Spinal cord (tissue), 10 donors: ENCODE results near the gene CYRIA. TPM values are rescaled to one million over a fixed set of nuclear protein-coding genes. Genes with fewer than 3 reads are reported as not detected.

Source experiments
- DNase-seq, 6 donors: peaks; one replicate each; pipeline versions ENCODE4 v3.0.0 to v3.0.0-alpha.2; 2013 to 2015; ENCODE audit warnings: low spot score in 6 of 6, low read depth in 4 of 6
- H3K27ac ChIP-seq: one replicate; pipeline ENCODE4 v1.5.1; 2013; ENCODE audit warnings: low read depth, low read length, control low read depth
- H3K27me3 ChIP-seq: one replicate; pipeline ENCODE4 v1.6.1; 2013; ENCODE audit warnings: low read length; ENCODE audit not compliant: control insufficient read depth, insufficient read depth
- H3K36me3 ChIP-seq: one replicate; pipeline ENCODE4 v1.6.1; 2013; ENCODE audit warnings: low read length; ENCODE audit not compliant: control insufficient read depth, insufficient read depth
- H3K4me1 ChIP-seq: one replicate; pipeline ENCODE4 v1.6.1; 2013; ENCODE audit warnings: low read length; ENCODE audit not compliant: control insufficient read depth, insufficient read depth
- H3K4me3 ChIP-seq: one replicate; pipeline ENCODE4 v1.5.1; 2013; ENCODE audit warnings: low read depth, low read length, control low read depth
- H3K9me3 ChIP-seq: one replicate; pipeline ENCODE4 v1.6.1; 2013; ENCODE audit warnings: low read length; ENCODE audit not compliant: control insufficient read depth, insufficient read depth
- WGBS: methylation state at CpG from one replicate; pipeline ENCODE4 v1.1.5; 2013; ENCODE audit warnings: missing lambda C conversion rate; ENCODE audit not compliant: insufficient coverage; 5-methylcytosine and 5-hydroxymethylcytosine counted together
- polyA plus RNA-seq, 2 donors: library from polyadenylated mRNA; unstranded; fragments of 120-200 nt; gene quantifications; one replicate each; pipeline ENCODE4 v1.2.1, GENCODE V29; 2013; ENCODE audit not compliant: insufficient read length in 2 of 2
- total RNA-seq, 2 donors: library from RNA; depleted of rRNA in 1 of 2; stranded (reverse); fragments of 120-200 nt in 1 of 2; fragments of >200 nt in 1 of 2; gene quantifications; one replicate each; pipeline versions ENCODE4 v1.2.3 to v1.2.4, GENCODE V29; 2013 to 2014
- donor health status: healthy.

CYRIA gene
- total and polyA plus RNA-seq, 4 donors: 18.0 to 44.8 (median 40.0) TPM

DNA sequence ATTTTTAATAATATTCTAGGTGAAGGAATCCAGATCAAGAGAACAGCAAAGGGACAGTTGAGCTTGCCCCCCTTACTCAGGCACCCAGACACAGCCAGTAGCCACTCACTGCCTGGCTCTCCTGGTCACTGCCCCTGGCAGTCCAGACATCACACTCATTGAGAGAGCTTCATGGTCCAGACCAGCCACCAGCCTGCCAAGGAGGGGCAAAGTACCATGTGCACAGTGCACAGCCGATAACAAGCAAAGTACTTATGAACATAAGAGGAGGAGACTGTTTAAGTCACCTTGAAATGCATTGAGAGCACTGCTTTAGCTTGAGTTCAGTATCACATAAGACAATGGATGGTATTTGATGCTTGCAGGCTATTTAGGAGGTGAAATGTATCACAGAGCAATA, 21.6 kb upstream of the CYRIA start:
- no peaks in the 10 kb centered on the region for H3K27me3 ChIP-seq
- H3K4me1 ChIP-seq: no peaks in the 10 kb centered on the region
- no CpG with 5 or more reads among the region's 1 CpG for WGBS
- no peak overlapping the region for H3K27ac ChIP-seq
- H3K4me3 ChIP-seq: no peak overlapping the region
- no peaks in the 10 kb centered on the region for H3K9me3 ChIP-seq
- DNase-seq: no peak
- H3K36me3 ChIP-seq: no peaks in the 10 kb centered on the region

- 100% methylated on average over 1 of the region's 2 CpGs for WGBS
- no peaks in the 10 kb centered on the region for H3K36me3 ChIP-seq
Observed at GRCh38 chr2:16686641-16687040, 21.0 kb upstream of the CYRIA start.

DNA sequence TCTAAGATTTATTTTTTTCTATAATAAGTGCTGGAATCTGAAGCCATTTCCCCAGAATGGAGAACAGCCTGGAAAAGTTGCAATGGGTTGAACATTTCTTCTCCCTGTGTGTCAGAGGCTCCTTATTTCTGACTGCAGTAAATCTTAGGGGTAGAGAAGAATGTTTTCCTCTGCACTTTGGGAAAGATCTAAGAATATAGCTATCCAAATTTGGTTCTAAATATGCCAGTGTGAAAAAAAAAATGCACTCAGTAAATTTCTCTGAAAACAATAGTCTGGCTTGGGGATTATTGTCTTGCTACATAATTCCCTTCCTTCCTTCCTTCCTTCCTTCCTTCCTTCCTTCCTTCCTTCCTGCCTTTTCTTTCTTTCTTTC, 19.7 kb upstream of the CYRIA start:
- Histone ChIP-seq H3K9me3 (no peaks in the 10 kb centered on the region), H3K4me1 (no peaks in the 10 kb centered on the region), H3K36me3 (no peaks in the 10 kb centered on the region), H3K27ac (no peak overlapping the region), H3K4me3 (no peak overlapping the region), H3K27me3 (no peaks in the 10 kb centered on the region)
- DNase-seq: no peak

More at GRCh38 chr2:16686641-16687040, 21.0 kb upstream of the CYRIA start:
- no peaks in the 10 kb centered on the region for H3K9me3 ChIP-seq
- no peaks in the 10 kb centered on the region for H3K27me3 ChIP-seq
- H3K4me1 ChIP-seq: no peaks in the 10 kb centered on the region
- no peak for DNase-seq
- no peak overlapping the region for H3K27ac ChIP-seq
- no peak overlapping the region for H3K4me3 ChIP-seq

DNA sequence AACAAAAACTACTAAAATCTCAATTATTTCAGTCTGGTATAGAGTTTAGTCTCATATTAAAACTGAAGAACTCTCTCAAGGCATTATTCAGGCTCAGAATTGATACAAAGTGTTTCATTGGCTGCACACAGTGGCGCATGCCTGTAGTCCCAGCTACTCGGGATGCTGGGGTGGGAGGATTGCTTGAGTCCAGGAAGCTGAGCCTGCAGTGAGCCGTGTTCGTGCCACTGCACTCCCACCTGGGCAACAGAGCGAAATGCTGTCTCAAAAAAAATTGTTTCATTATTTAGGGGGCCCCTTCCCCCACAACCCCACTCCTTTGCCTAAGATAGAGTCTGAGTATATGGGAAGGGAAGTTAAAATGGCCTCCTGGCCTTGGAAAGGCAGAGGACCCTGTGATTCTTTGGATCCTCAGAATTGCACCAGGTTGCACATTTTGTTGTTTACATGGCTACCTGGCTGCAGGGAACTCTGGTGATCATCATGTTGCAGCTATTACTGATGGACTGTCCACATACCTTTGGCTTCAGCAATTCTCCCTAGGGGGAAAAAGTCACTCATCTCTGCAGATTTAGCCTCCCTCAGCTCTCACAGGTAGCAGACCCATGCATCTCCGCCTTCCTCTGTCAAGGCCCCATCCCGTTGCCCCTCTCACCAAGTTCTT, 19.2 kb upstream of the CYRIA start:
- H3K27me3 ChIP-seq: no peaks in the 10 kb centered on the region
- no peak for DNase-seq
- H3K9me3 ChIP-seq: no peaks in the 10 kb centered on the region
- H3K36me3 ChIP-seq: no peaks in the 10 kb centered on the region
- H3K4me3 ChIP-seq: no peak overlapping the region
- no peaks in the 10 kb centered on the region for H3K4me1 ChIP-seq
- no peak overlapping the region for H3K27ac ChIP-seq
- 79% methylated on average over 2 of the region's 7 CpGs for WGBS

GRCh38 chr2:16683576-16683975, 17.9 kb upstream of the CYRIA start:
- 100% methylated on average over 2 of the region's 3 CpGs for WGBS
- Histone ChIP-seq H3K9me3 (no peaks in the 10 kb centered on the region), H3K4me3 (no peak overlapping the region), H3K27me3 (no peaks in the 10 kb centered on the region), H3K27ac (no peak overlapping the region), H3K36me3 (no peaks in the 10 kb centered on the region), H3K4me1 (no peaks in the 10 kb centered on the region)
- no peak for DNase-seq

GRCh38 chr2:16682431-16683118, 16.9 kb upstream of the CYRIA start:
- DNase-seq: no peak
- 86% methylated on average over 9 of the region's 9 CpGs for WGBS
- H3K27ac ChIP-seq: no peak overlapping the region
- H3K27me3 ChIP-seq: no peaks in the 10 kb centered on the region
- H3K4me3 ChIP-seq: no peak overlapping the region
- H3K36me3 ChIP-seq: no peaks in the 10 kb centered on the region
- H3K9me3 ChIP-seq: peaks cover 2% of the 10 kb centered on the region
- H3K4me1 ChIP-seq: no peaks in the 10 kb centered on the region

GRCh38 chr2:16680781-16681180, 15.1 kb upstream of the CYRIA start:
- no peak overlapping the region for H3K27ac ChIP-seq
- H3K27me3 ChIP-seq: no peaks in the 10 kb centered on the region
- WGBS: 94% methylated on average over 4 of the region's 5 CpGs
- H3K36me3 ChIP-seq: no peaks in the 10 kb centered on the region
- no peaks in the 10 kb centered on the region for H3K4me1 ChIP-seq
- H3K4me3 ChIP-seq: no peak overlapping the region
- no peak for DNase-seq
- H3K9me3 ChIP-seq: peaks cover 2% of the 10 kb centered on the region

DNA sequence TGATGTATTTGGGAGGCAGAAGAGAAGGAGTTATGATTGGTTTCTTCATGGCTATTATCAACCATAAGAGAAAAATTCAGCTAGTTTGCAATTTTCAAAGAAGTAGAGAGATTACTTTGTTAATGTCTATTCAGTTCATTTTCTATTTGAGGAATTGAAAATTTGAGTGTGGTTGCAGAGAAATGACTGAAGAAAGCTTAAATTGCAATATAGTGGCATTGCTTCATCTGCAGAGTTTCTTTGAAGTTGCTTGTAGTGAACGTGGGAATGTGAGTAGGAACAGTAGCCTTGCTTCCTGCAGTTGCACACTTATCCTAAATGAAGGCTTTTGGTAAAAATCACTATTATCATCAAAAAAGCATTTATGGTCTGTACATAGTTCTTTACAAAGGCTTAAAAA, 14.7 kb upstream of the CYRIA start:
- Histone ChIP-seq H3K9me3 (peaks cover 2% of the 10 kb centered on the region), H3K27me3 (no peaks in the 10 kb centered on the region), H3K36me3 (no peaks in the 10 kb centered on the region), H3K4me1 (no peaks in the 10 kb centered on the region), H3K4me3 (no peak overlapping the region), H3K27ac (no peak overlapping the region)
- DNase-seq: no peak
- WGBS: no CpG with 5 or more reads among the region's 1 CpG

DNA sequence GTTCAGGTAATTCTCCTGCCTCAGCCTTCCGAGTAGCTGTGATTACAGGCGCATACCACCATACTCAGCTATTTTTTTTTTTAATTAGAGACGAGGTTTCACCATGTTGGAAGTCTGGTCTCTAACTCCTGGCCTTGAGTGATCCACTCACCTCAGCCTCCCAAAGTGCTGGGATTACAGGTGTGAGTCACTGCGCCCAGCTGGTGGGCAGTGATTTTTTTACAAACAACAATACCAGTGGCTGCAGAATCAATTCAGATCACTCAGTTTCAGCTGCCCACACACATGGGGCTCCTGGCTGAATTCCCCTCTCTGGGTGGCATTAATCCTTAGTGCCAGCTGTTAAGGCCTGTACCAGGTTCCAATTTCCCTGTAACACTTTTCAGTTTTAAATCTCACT, 13.3 kb upstream of the CYRIA start:
- peaks cover 2% of the 10 kb centered on the region for H3K9me3 ChIP-seq
- WGBS: 89% methylated on average over 4 of the region's 4 CpGs
- DNase-seq: no peak

GRCh38 chr2:16677875-16678274, 12.2 kb upstream of the CYRIA start:
- Histone ChIP-seq H3K4me3 (no peak overlapping the region), H3K27ac (no peak overlapping the region), H3K27me3 (no peaks in the 10 kb centered on the region), H3K4me1 (no peaks in the 10 kb centered on the region), H3K9me3 (peaks cover 2% of the 10 kb centered on the region), H3K36me3 (no peaks in the 10 kb centered on the region)
- DNase-seq: no peak
- no CpG with 5 or more reads among the region's 1 CpG for WGBS

More for the DNA sequence above, 13.3 kb upstream of the CYRIA start:
- Histone ChIP-seq H3K4me1 (no peaks in the 10 kb centered on the region), H3K27me3 (no peaks in the 10 kb centered on the region), H3K36me3 (no peaks in the 10 kb centered on the region), H3K27ac (no peak overlapping the region), H3K4me3 (no peak overlapping the region)
